IMR-90 (cell line): ENCODE measurements around the gene ITGAE. TPM values are rescaled to one million over a fixed set of nuclear protein-coding genes. Genes with fewer than 3 reads are reported as not detected.

Experiments used
- ATAC-seq: fragments of 200-7000 bp; cut with Tn5 transposase; 2 replicates; pipeline ENCODE4 v1.9.1; 2020; ENCODE audit warnings: low read depth, mild to moderate bottlenecking, moderate library complexity
- BruUV-seq: library from RNA; stranded (reverse); fragments of 400-500 nt; replicated peaks from 2 replicates; lab custom pipeline; 2021; lab: Mats Ljungman, UMichigan
- CTCF ChIA-PET: fragments of 300-600 bp; formaldehyde crosslinking; extraction: SDS; loops from one replicate; lab custom pipeline; 2021; ENCODE audit warnings: antibody characterized with exemption; lab: Yijun Ruan, JAX
- POLR2A ChIA-PET: fragments of 300-600 bp; sonication (Branson Sonifier 250); formaldehyde crosslinking; loops from one replicate; lab custom pipeline; 2022; ENCODE audit warnings: antibody characterized with exemption; ENCODE audit not compliant: unreplicated experiment; lab: Charles Lee
- DNase-seq: peaks from one replicate; pipeline ENCODE4 v3.0.0; 2013
- H2AFZ ChIP-seq: replicated peaks from 2 replicates; pipeline ENCODE3; 2013; ENCODE audit warnings: low read length, mild to moderate bottlenecking; ENCODE audit not compliant: poor library complexity
- H2AK5ac ChIP-seq: 2 replicates; pipeline ENCODE4 v1.6.1; 2013; ENCODE audit warnings: low read depth, low read length, inconsistent platforms
- H2AK9ac ChIP-seq: replicated peaks from 2 replicates; pipeline ENCODE3; 2013; ENCODE audit warnings: mild to moderate bottlenecking, low read depth, low read length, moderate library complexity; ENCODE audit not compliant: poor library complexity
- H2BK120ac ChIP-seq: 2 replicates; pipeline ENCODE4 v1.6.1; 2013; ENCODE audit warnings: low read depth, low read length, inconsistent platforms
- H2BK15ac ChIP-seq: 3 replicates; pipeline ENCODE4 v1.6.1; 2013; ENCODE audit warnings: low read depth, low read length, inconsistent platforms
- H2BK20ac ChIP-seq: 2 replicates; pipeline ENCODE4 v1.6.1; 2013; ENCODE audit warnings: low read depth, mild to moderate bottlenecking, inconsistent platforms, low read length, moderate library complexity
- H2BK5ac ChIP-seq: 2 replicates; pipeline ENCODE4 v1.6.1; 2013; ENCODE audit warnings: mild to moderate bottlenecking, low read depth, low read length, inconsistent platforms; ENCODE audit not compliant: poor library complexity, severe bottlenecking
- H3K14ac ChIP-seq: replicated peaks from 2 replicates; pipeline ENCODE4 v1.6.1; 2013; ENCODE audit warnings: low read depth, low read length, inconsistent platforms
- H3K18ac ChIP-seq: 2 replicates; pipeline ENCODE4 v1.6.1; 2013; ENCODE audit warnings: low read depth, low read length, control low read depth
- H3K23ac ChIP-seq: 2 replicates; pipeline ENCODE4 v1.6.1; 2013; ENCODE audit warnings: low read depth, low read length, inconsistent platforms
- H3K27ac ChIP-seq: 2 replicates; pipeline ENCODE4 v1.5.1; 2013; ENCODE audit warnings: mild to moderate bottlenecking, control low read depth, low read length; ENCODE audit not compliant: insufficient read depth
- H3K27me3 ChIP-seq: 2 replicates; pipeline ENCODE4 v1.6.1; 2013; ENCODE audit warnings: low read length; ENCODE audit not compliant: control insufficient read depth, insufficient read depth
- H3K36me3 ChIP-seq: 2 replicates; pipeline ENCODE4 v1.6.1; 2013; ENCODE audit warnings: low read length, mixed read lengths; ENCODE audit not compliant: control insufficient read depth, insufficient read depth
- H3K4ac ChIP-seq: 2 replicates; pipeline ENCODE4 v1.6.1; 2013; ENCODE audit warnings: low read depth, low read length, inconsistent platforms
- H3K4me1 ChIP-seq: 2 replicates; pipeline ENCODE4 v1.6.1; 2013; ENCODE audit warnings: low read length, mixed read lengths; ENCODE audit not compliant: control insufficient read depth, insufficient read depth
- H3K4me2 ChIP-seq: 2 replicates; pipeline ENCODE4 v1.6.1; 2013; ENCODE audit warnings: low read depth, mild to moderate bottlenecking, control low read depth, low read length, moderate library complexity
- H3K4me3 ChIP-seq: 2 replicates; pipeline ENCODE4 v1.5.1; 2013; ENCODE audit warnings: low read depth, mild to moderate bottlenecking, control low read depth, low read length, moderate library complexity; ENCODE audit not compliant: insufficient read depth
- H3K56ac ChIP-seq: 2 replicates; pipeline ENCODE4 v1.6.1; 2013; ENCODE audit warnings: low read length, inconsistent platforms; ENCODE audit not compliant: insufficient read depth; ENCODE audit errors: extremely low read depth
- H3K79me1 ChIP-seq, 2 experiments: 2 replicates each; pipeline ENCODE4 v1.6.1; 2013; ENCODE audit warnings: low read length in 2 of 2, inconsistent platforms in 1 of 2, low read depth in 1 of 2
- H3K9ac ChIP-seq: 2 replicates; pipeline ENCODE4 v1.6.1; 2013; ENCODE audit warnings: low read depth, low read length, control low read depth
- H3K9me1 ChIP-seq: 2 replicates; pipeline ENCODE4 v1.6.1; 2013; ENCODE audit warnings: low read length, inconsistent platforms; ENCODE audit not compliant: insufficient read depth
- H3K9me3 ChIP-seq: 2 replicates; pipeline ENCODE4 v1.6.1; 2013; ENCODE audit warnings: low read length; ENCODE audit not compliant: control insufficient read depth, insufficient read depth
- H4K20me1 ChIP-seq: 2 replicates; pipeline ENCODE4 v1.6.1; 2013; ENCODE audit warnings: low read length, inconsistent platforms; ENCODE audit not compliant: insufficient read depth
- H4K5ac ChIP-seq: 2 replicates; pipeline ENCODE4 v1.6.1; 2013; ENCODE audit warnings: mild to moderate bottlenecking, low read depth, low read length, control low read depth
- H4K8ac ChIP-seq, 2 experiments: 2 replicates each; pipeline ENCODE4 v1.6.1; 2013; ENCODE audit warnings: low read depth in 2 of 2, low read length in 2 of 2, control low read depth in 1 of 2, inconsistent platforms in 1 of 2
- H4K91ac ChIP-seq: 2 replicates; pipeline ENCODE4 v1.6.1; 2013; ENCODE audit warnings: low read depth, low read length, inconsistent platforms; ENCODE audit not compliant: insufficient read depth
- BHLHE40 ChIP-seq: fragments of 150-350 bp; IDR thresholded peaks from 2 replicates; pipeline ENCODE4 v1.6.1; 2016; ENCODE audit warnings: mild to moderate bottlenecking, low read depth, low read length
- CEBPB ChIP-seq: IDR thresholded peaks from 2 replicates; pipeline ENCODE4 v1.6.1; 2012; ENCODE audit warnings: low read depth, low read length, improper control_type of control experiment
- CHD1 ChIP-seq: IDR thresholded peaks from 2 replicates; pipeline ENCODE4 v1.6.1; 2012; ENCODE audit warnings: low read depth, low read length, improper control_type of control experiment
- CTCF ChIP-seq: conservative IDR thresholded peaks from 2 replicates; pipeline ENCODE4 v1.5.1; 2012; ENCODE audit warnings: mild to moderate bottlenecking, low read depth, low read length, improper control_type of control experiment
- ELK1 ChIP-seq: fragments of 150-350 bp; IDR thresholded peaks from 2 replicates; pipeline ENCODE4 v1.6.1; 2016; ENCODE audit warnings: low read depth, mild to moderate bottlenecking, low read length, moderate library complexity, borderline replicate concordance
- FOS ChIP-seq: fragments of 150-350 bp; IDR thresholded peaks from 2 replicates; pipeline ENCODE4 v1.6.1; 2016; ENCODE audit warnings: low read depth, low read length
- MAFK ChIP-seq: IDR thresholded peaks from 2 replicates; pipeline ENCODE4 v1.6.1; 2012; ENCODE audit warnings: low read depth, low read length, improper control_type of control experiment
- MAZ ChIP-seq: IDR thresholded peaks from 2 replicates; pipeline ENCODE4 v1.6.1; 2012; ENCODE audit warnings: low read depth, mild to moderate bottlenecking, low read length, improper control_type of control experiment, moderate library complexity, borderline replicate concordance
- MXI1 ChIP-seq: IDR thresholded peaks from 2 replicates; pipeline ENCODE4 v1.6.1; 2012; ENCODE audit warnings: low read depth, mild to moderate bottlenecking, low read length, moderate library complexity, borderline replicate concordance
- NFE2L2 ChIP-seq: fragments of 150-350 bp; IDR thresholded peaks from 2 replicates; pipeline ENCODE4 v1.6.1; 2016; ENCODE audit warnings: low read depth, mild to moderate bottlenecking, low read length
- POLR2A ChIP-seq: IDR thresholded peaks from 2 replicates; pipeline ENCODE4 v1.6.1; 2012; ENCODE audit warnings: mild to moderate bottlenecking, low read depth, low read length
- RAD21 ChIP-seq: IDR thresholded peaks from 2 replicates; pipeline ENCODE4 v1.6.1; 2012; ENCODE audit warnings: low read length, improper control_type of control experiment
- RCOR1 ChIP-seq: IDR thresholded peaks from 2 replicates; pipeline ENCODE4 v1.6.1; 2012; ENCODE audit warnings: mild to moderate bottlenecking, low read length, improper control_type of control experiment; ENCODE audit not compliant: insufficient replicate concordance
- RFX5 ChIP-seq: IDR thresholded peaks from 2 replicates; pipeline ENCODE4 v1.8.0; 2012; ENCODE audit warnings: low read depth, mild to moderate bottlenecking, low read length, moderate library complexity
- SMC3 ChIP-seq: fragments of 150-350 bp; IDR thresholded peaks from 2 replicates; pipeline ENCODE4 v1.6.1; 2016; ENCODE audit warnings: low read depth, mild to moderate bottlenecking, antibody characterized with exemption, low read length, moderate library complexity
- USF2 ChIP-seq: fragments of 150-350 bp; IDR thresholded peaks from 2 replicates; pipeline ENCODE4 v1.6.1; 2017; ENCODE audit warnings: mild to moderate bottlenecking, antibody characterized with exemption, low read length, low read depth
- WGBS, 2 experiments: methylation state at CpG; one replicate each; pipeline versions ENCODE4 v1.1.5 to v1.1.7; 2013; ENCODE audit warnings: missing lambda C conversion rate in 2 of 2; ENCODE audit not compliant: insufficient read length in 1 of 2; ENCODE audit errors: extremely low coverage in 2 of 2; 5-methylcytosine and 5-hydroxymethylcytosine counted together
- dilution Hi-C: fragments of 300-500 bp; cut with HindIII; formaldehyde crosslinking; loops from one replicate; pipeline ENCODE4 v1.14.3; 2018; ENCODE audit warnings: low sequenced_read_pairs; ENCODE audit not compliant: unreplicated experiment
- in situ Hi-C: fragments of 300-500 bp; cut with MboI; formaldehyde crosslinking; loops from 3 replicates; pipeline ENCODE4 v1.14.3; 2019; ENCODE audit warnings: low sequenced_read_pairs, inconsistent platforms, mixed read lengths
- intact Hi-C: fragments of 100-400 bp; cut with micrococcal nuclease; formaldehyde crosslinking; loops from 2 replicates; pipeline ENCODE4 v1.10.0; 2022
- polyA plus RNA-seq, 3 experiments: library from polyadenylated mRNA; depleted of rRNA; stranded (reverse); fragments of >200 nt; gene quantifications; 2 replicates each; pipeline ENCODE4 v1.2.3, GENCODE V29; 2012; ENCODE audit warnings: low replicate concordance in 1 of 3
- total RNA-seq: library from RNA; depleted of rRNA; stranded (reverse); fragments of >200 nt; gene quantifications from 2 replicates; pipeline ENCODE4 v1.2.3, GENCODE V29; 2012

The ITGAE gene
- total and polyA plus RNA-seq, 2 of the 4 experiments (the other 2 are of a cell fraction) = 54.1 to 60.8 TPM

GRCh38 chr17:3754066-3754457, 46.9 kb downstream of the ITGAE start:
- Histone ChIP-seq H2AFZ (no peak overlapping the region), H3K56ac (no peak overlapping the region), H4K91ac (no peak overlapping the region), H3K9me1 (no peaks in the 10 kb centered on the region), H3K4me2 (no peak overlapping the region), H3K4me3 (no peak overlapping the region), H2BK5ac (no peak overlapping the region), H2BK15ac (no peak overlapping the region), H3K36me3 (no peaks in the 10 kb centered on the region), H2AK9ac (no peak overlapping the region), H3K18ac (no peak overlapping the region), H3K9ac (no peak overlapping the region), H2BK20ac (no peak overlapping the region), H3K27me3 (peaks cover 44% of the 10 kb centered on the region), H4K8ac (no peak overlapping the region), H2AK5ac (no peak overlapping the region), H3K4me1 (no peaks in the 10 kb centered on the region), H3K79me1 (no peaks in the 10 kb centered on the region), H4K20me1 (no peaks in the 10 kb centered on the region), H3K27ac (no peak overlapping the region), H3K14ac (no peak overlapping the region), H3K9me3 (no peaks in the 10 kb centered on the region), H3K4ac (no peak overlapping the region), H4K5ac (no peak overlapping the region), H2BK120ac (no peak overlapping the region), H3K23ac (no peak overlapping the region)
- BruUV-seq = no TSS peak
- dilution Hi-C loops (no loop called here), intact Hi-C loops (no loop called here), in situ Hi-C loops (no loop called here)
- no CpG with 5 or more reads among the region's 18 CpGs for WGBS, 2 experiments
- ChIA-PET POLR2A (no interaction called here), CTCF (no interaction called here)
- DNase-seq (no peak), ATAC-seq (no peak)
- TF ChIP-seq CTCF (no peak), ELK1 (no peak), RCOR1 (no peak), MAFK (no peak), FOS (no peak), MXI1 (no peak), NFE2L2 (no peak), POLR2A (no peak), CHD1 (no peak), MAZ (no peak), RAD21 (no peak), RFX5 (no peak), CEBPB (no peak), BHLHE40 (no peak), USF2 (no peak), SMC3 (no peak)
